ENCODE results near the gene ABCC10.
"Not testable (repeated sequence)": the region's sequence is repeated elsewhere in the genome, so short reads cannot be mapped to it uniquely, and the experiment has no call there.

DNA sequence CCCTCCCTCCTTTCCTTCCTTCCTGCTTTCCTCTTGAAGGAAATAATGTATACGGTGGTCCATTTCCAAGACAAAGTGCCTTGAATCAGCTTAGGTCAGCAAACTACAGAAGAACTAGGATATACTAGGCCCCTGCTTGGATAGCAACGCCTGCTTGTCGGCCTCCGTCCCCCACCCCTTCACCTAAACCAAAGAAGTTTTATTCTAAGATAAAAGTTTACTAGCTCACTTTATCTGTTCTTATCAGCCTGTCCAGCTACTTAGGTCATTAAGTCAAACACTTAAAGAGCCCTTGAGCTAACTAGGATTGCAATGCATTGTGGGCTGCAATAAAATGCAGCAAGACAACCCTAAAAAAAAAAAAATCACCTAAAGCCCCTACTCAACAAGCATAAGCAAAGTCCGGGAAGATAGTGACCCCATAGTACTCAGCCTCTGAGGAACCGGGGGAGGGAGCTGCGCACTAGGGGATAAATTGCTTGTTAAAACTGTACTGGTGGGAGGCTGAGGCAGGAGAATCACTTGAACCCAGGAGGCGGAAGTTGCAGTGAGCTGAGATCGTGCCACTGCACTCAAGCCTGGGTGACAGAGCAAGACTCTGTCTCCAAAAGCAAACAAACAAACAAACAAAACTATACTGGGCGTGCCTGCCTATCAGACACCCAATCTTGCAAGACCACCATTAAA lies 36.4 kb upstream of the ABCC10 start:
- TF ChIP-seq, protein P1, sequence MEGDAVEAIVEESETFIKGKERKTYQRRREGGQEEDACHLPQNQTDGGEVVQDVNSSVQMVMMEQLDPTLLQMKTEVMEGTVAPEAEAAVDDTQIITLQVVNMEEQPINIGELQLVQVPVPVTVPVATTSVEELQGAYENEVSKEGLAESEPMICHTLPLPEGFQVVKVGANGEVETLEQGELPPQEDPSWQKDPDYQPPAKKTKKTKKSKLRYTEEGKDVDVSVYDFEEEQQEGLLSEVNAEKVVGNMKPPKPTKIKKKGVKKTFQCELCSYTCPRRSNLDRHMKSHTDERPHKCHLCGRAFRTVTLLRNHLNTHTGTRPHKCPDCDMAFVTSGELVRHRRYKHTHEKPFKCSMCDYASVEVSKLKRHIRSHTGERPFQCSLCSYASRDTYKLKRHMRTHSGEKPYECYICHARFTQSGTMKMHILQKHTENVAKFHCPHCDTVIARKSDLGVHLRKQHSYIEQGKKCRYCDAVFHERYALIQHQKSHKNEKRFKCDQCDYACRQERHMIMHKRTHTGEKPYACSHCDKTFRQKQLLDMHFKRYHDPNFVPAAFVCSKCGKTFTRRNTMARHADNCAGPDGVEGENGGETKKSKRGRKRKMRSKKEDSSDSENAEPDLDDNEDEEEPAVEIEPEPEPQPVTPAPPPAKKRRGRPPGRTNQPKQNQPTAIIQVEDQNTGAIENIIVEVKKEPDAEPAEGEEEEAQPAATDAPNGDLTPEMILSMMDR (IDR thresholded peaks at IDR 0.05) = not testable (repeated sequence)
- TF ChIP-seq POLR2AphosphoS5 (IDR thresholded peaks at IDR 0.05) = not testable (repeated sequence)

Measured in suprapubic skin (tissue), 3 donors.